Activated CD4-positive, alpha-beta T cell treated with anti-CD3 and anti-CD28 coated beads, Interleukin-2, amount 50 U/mL, for 1 hour (primary cell): ENCODE data around the gene ZFHX2.

Source experiments
- DNase-seq: peaks from one replicate; pipeline ENCODE4 v3.0.0-alpha.2; 2020

The ZFHX2 gene

DNA sequence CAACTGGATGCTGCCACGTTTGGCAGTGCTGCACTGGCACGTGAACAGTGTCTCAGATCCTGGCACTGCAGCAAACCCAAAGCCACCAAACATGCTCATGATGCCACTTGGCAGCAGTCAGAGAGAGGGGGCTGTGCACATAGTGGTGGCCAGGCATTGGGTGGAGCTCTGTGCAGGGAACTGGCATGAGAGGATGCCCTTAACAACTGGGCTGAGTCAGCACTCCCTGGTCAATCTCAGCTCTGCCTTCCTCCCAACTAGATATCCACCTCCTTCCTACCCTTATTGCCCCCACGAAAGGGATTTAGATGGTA, 37.0 kb downstream of the ZFHX2 start:
- DNase-seq = no peak

GRCh38 chr14:23513818-23514643, 37.5 kb downstream of the ZFHX2 start:
- no peak for DNase-seq

DNA sequence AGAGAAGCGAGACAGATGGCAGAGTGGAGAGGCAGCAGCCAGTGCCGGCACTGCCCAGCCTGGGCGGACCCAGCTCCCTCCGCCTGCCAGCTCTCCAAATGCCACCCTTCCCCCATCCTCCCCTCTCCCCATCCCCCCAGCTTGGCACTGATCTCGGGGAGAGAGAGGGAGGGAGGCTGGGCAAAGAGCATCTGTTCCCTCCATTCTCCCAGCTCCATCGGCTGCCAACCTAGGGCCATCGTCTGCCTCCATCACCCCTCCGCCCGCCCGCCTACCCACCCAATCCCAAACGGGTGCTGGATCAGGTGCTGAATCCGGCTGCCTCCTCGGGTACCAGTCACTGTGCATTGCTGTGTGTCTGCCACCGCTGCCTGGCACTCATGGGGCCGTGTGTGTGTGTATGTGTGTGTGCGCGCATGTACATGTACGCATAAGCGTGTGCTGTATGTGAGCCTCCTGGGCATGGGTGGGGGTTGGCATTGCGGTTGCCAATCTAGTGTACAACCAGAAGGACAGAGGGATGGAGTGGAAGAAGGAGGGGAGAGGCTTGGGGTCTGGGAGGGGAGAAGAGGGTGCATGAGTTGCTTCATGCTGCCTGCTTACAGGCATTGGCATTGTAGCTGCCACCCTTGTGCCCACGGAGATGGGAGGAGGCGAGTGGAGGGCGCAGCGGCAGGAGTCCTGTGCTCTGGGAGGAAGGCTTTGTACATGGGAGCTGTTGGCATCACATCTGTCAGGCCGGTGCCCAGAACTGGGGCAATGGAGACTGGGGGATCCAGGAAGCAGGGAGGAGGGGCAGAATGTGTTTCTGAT, 38.4 kb downstream of the ZFHX2 start:
- DNase-seq = no peak

DNA sequence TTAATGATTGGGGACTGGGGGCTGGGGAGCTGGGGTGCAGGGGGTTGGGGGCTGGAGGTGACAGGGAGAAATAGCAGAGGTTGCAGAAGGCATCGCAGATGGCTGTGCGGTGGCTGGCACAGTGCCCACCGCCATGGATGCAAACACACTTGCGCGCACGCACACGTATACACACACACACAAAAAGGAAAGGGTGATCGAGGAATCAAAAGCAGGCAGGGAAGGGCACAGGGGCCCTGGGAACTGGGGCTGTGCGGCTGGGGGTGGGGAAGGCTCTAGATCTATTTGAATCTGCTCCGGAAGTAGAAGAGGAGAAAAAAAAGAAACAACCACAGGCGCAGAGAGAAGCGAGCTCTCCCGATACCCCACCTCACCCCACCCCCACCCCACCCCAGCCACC, 39.4 kb downstream of the ZFHX2 start:
- DNase-seq = peak; percentile 4

DNA sequence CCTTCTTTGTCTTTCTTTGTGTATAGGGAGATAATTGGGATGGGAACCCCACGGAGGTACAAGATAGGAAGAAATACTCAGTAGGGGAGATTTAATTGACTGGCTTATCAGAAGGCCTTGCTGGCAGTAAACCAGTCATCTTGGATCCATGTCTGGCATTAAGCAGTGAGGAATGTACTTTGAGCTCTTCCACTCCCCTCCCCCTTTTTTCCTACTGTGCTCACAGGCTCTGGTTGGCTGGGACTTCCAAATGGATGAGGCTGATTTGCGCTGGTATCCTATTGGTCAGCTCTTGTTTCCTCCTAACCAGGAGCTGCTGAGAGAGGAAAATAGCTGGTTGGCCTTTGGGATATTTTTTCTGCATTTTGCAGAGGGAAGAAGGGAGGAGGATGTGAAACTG, 57.3 kb downstream of the ZFHX2 start:
- DNase-seq = no peak

DNA sequence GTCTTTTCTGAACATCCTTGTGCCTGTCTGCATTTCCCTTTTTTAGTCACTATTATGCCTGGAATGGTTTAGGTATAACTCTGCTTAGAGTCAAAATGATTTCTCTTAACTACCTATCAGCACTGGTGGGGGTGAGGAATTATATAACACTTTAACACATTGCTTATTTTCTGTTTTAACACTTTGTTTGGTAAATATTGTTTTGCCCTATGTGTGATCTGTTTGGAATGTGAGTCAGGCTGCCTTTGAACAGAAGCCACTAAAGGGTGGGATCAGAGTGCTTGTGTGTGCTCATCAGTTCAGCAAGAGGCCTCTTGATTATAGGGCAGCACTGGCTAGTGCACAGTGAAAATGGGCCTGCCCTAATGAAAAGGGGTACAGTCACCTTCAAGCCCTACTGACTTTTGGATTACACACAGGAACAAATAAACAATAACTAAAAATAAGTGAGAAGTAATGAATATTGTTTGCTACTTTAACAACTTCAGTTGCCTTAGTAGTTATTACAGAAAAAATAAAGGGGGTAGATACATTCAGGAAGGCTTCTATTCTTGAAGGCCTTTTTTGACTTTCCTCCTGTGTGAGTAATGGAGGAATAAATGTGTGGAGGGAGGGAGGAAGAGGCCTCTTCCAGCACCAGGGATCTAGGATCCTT, 58.8 kb downstream of the ZFHX2 start:
- DNase-seq = no peak

DNA sequence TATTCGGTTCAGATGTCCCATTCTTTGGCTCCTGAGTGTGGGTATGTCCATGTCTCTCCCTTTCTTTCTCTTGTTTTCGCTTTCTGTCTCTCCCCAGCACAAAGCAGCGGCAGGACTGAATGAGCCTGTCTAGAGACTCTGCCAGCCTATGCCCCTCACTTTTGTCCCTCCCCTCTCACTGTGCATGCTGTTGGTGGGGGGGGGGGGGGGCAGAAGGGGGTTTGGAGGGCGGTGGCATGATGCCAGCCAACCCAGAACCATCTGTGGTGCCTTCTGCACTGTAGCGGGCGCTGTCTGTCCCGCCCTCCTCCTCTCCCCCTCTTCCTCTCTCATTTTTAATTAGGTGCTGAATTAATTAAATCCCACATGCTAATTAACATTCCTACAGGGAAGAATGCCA, 64.3 kb downstream of the ZFHX2 start:
- no peak for DNase-seq

GRCh38 chr14:23486036-23486435, 65.5 kb downstream of the ZFHX2 start:
- DNase-seq = no peak

DNA sequence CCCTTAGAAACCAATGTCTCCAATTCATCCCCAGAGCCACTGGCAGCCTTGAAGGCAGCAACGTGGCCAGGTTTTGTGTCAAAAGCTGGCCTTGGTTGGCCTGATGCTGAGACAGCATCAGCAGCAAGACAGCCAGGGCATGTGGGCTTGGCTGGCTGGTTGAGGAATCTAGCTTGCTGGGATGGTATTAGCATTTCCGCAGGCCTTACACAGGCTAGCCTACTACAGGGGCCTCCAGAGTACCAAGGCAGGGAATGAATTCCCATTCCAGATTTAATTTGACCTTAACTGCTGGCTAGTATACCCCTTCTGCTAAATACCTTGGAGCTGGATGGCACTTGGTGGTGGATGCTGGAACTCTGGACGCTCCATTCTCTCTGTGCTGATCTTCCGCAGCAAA, 66.2 kb downstream of the ZFHX2 start:
- no peak for DNase-seq

DNA sequence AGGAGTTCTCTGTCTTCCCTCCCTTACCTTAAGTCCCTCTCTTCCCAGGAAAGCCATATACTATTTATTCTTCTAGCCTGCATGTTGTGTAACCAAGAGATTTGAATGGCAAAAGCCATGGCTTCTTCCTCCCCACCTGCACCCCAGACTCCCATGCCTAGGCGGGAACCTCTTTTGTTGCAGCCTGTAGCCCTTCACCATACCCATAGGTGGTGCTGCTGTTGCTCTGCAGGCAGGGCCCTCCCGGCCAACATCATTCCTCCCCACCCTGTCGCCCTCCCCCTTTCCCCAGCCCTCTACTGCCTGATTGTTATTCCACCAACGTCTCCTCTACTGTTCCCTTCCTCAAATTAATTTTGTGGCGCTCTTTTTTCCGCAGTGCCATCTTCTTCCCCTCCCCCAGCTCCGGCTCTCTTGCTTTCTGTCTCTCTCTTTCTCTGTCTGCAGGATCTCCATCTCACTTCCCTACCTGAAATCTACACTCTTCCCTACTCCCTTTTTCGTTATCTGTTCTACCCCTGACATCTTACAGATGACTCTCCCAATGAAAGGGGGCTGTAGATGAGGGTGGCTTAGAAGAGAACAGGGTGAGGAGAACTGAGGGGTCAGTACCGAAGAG, 68.2 kb downstream of the ZFHX2 start:
- no peak for DNase-seq

DNA sequence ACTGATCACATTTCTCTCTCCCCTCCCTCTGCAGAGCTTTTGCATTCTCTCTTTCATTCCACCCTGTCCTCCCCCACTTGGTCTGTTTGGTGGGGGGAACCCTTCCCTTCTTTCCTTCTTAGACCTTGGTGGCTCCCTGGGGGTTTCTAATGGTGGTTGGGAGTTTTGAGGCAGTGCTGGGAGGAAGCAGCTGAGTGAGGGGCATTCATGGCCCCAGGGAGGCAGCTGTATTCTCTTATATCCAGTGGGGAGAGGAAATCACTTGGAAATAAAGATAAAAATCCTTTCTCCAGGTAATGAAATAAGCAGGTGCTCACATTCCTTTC, 68.8 kb downstream of the ZFHX2 start:
- no peak for DNase-seq

GRCh38 chr14:23481979-23482822, 69.4 kb downstream of the ZFHX2 start:
- no peak for DNase-seq

- DNase-seq = no peak
Measured at GRCh38 chr14:23481362-23481970, 70.1 kb downstream of the ZFHX2 start.

GRCh38 chr14:23478109-23478759, 73.3 kb downstream of the ZFHX2 start:
- peak; percentile 66 for DNase-seq

DNA sequence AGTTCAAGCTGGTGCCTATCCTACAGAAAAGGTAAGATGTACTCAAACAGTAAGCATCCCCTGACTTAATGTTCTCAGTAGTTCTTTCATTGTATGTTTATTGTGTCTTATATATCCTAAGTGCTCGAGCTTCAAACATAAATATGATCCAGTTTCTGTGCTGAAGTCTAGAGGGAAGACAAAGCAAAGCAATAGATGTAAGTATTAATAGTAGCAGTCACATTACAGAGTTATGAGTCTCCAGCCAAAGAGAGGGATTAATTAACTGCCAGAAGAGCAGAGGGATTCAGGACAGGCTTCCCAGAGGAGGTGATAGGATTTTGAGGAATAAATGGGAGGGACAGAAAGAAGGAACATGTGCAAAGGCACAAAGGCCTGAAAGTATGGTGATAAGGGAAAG, 80.6 kb downstream of the ZFHX2 start:
- no peak for DNase-seq
